ENCODE results near the gene LCP2. TPM values are rescaled to one million over a fixed set of nuclear protein-coding genes. Genes with fewer than 3 reads are reported as not detected.

LCP2 gene
- total and polyA plus RNA-seq, 10 of the 15 experiments (the other 5 are each of a cell fraction or from before 2014, with no cell fraction given), result 8.0 to 50.5 (median 20.6) TPM

GRCh38 chr5:170313816-170314215 is 16.2 kb upstream of the LCP2 start:
- Histone ChIP-seq H3K4me1 (ENCODE audit: control insufficient read depth, insufficient read depth, low read length) (peaks cover 11% of the 10 kb centered on the region), H3K4me3 (no peak overlapping the region), H4K20me1 (ENCODE audit: control insufficient read depth, insufficient read depth) (no peaks in the 10 kb centered on the region), H3K27ac (ENCODE audit: control insufficient read depth, insufficient read depth) (no peak overlapping the region), H3K27me3 (replicated peaks in 1 of 2; ENCODE audit: control insufficient read depth in 2 of 2, insufficient read depth in 2 of 2, low read length in 1 of 2) (no peaks in the 10 kb centered on the region; a peak in 1 of 4 replicates), H3K9me3 (replicated peaks; ENCODE audit: control insufficient read depth, insufficient read depth, low read length) (no peaks in the 10 kb centered on the region), H3K36me3 (ENCODE audit: control insufficient read depth in 2 of 2, insufficient read depth in 2 of 2, low read length in 1 of 2) (no peaks in the 10 kb centered on the region), H3K79me2 (ENCODE audit: control insufficient read depth, insufficient read depth, low read length) (no peaks in the 10 kb centered on the region), H3K9ac (ENCODE audit: control insufficient read depth, insufficient read depth, low read length) (no peak overlapping the region), H2AFZ (ENCODE audit: control insufficient read depth, low read depth, low read length) (no peak overlapping the region), H3K4me2 (ENCODE audit: control insufficient read depth, insufficient read depth) (no peak overlapping the region)
- ChIA-PET CTCF (interaction anchor here (0.8 to 2.3 kb wide), 9 partner anchors 10 to 111 kb away, joined by 3 to 9 read pairs (median 5); partner anchors contain the start of gene LCP2), SMC1A (ENCODE audit: uncharacterized antibody, unreplicated experiment) (interaction anchor here (0.8 to 4.6 kb wide), 10 partner anchors 8 to 31 kb away, joined by 3 to 31 read pairs (median 5); partner anchors contain the start of gene LCP2), POLR2A (interaction anchor here (0.7 to 2.9 kb wide), 5 partner anchors 13 to 20 kb away, joined by 3 to 12 read pairs (median 3); partner anchors contain the start of gene LCP2), RAD21 (ENCODE audit: unreplicated experiment) (interaction anchor here (0.7 to 1.5 kb wide), 3 partner anchors 20 to 35 kb away, joined by 3 to 4 read pairs (median 3); no protein-coding TSS in a partner anchor)
- FAIRE-seq, result no peak
- TF ChIP-seq NR2C1 (IDR thresholded peaks at IDR 0.05) (no peak), WRNIP1 (IDR thresholded peaks at IDR 0.05; ENCODE audit: borderline replicate concordance, low read depth, low read length) (no peak), ZBTB33 (IDR thresholded peaks at IDR 0.05) (no peak), SMC3 (IDR thresholded peaks at IDR 0.05; ENCODE audit: borderline replicate concordance, low read length) (no peak), MLLT1 (IDR thresholded peaks at IDR 0.05) (no peak), NR2F1 (conservative IDR thresholded peaks at IDR 0.05) (no peak), CHD2 (IDR thresholded peaks at IDR 0.05; ENCODE audit: borderline replicate concordance, low read depth, low read length) (no peak), RCOR1 (conservative IDR thresholded peaks at IDR 0.05; ENCODE audit: low read depth, low read length) (no peak), CREB1 (IDR thresholded peaks at IDR 0.05; ENCODE audit: low read depth) (no peak), SMARCA5 (IDR thresholded peaks at IDR 0.05) (no peak), RB1 (IDR thresholded peaks at IDR 0.05; ENCODE audit: borderline replicate concordance) (no peak), SP1 (IDR thresholded peaks at IDR 0.05; ENCODE audit: low read depth, low read length) (no peak)
- TF ChIP-seq, protein P1, sequence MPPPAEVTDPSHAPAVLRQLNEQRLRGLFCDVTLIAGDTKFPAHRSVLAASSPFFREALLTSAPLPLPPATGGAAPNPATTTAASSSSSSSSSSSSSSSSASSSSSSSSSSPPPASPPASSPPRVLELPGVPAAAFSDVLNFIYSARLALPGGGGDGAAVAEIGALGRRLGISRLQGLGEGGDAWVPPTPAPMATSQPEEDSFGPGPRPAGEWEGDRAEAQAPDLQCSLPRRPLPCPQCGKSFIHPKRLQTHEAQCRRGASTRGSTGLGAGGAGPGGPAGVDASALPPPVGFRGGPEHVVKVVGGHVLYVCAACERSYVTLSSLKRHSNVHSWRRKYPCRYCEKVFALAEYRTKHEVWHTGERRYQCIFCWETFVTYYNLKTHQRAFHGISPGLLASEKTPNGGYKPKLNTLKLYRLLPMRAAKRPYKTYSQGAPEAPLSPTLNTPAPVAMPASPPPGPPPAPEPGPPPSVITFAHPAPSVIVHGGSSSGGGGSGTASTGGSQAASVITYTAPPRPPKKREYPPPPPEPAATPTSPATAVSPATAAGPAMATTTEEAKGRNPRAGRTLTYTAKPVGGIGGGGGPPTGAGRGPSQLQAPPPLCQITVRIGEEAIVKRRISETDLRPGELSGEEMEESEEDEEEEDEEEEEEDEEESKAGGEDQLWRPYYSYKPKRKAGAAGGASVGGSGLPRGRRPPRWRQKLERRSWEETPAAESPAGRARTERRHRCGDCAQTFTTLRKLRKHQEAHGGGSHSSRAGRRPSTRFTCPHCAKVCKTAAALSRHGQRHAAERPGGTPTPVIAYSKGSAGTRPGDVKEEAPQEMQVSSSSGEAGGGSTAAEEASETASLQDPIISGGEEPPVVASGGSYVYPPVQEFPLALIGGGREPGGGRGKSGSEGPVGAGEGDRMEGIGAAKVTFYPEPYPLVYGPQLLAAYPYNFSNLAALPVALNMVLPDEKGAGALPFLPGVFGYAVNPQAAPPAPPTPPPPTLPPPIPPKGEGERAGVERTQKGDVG (CRISPR knock-in tag; IDR thresholded peaks at IDR 0.05), result no peak
- intact Hi-C loops (cut with micrococcal nuclease; ENCODE audit: unreplicated experiment) (no loop called here), in situ Hi-C loops (cut with MboI) (no loop called here)
- no peak for DNase-seq (ENCODE audit: low read depth, low spot score)
- BruUV-seq (replicated peaks), result no TSS peak
- 87% methylated on average over 2 of the region's 2 CpGs for WGBS (ENCODE audit: insufficient coverage, insufficient replicate concordance, low lambda C conversion rate, missing lambda C conversion rate)
- ATAC-seq, result no peak
